GM21825 (cell line): ENCODE data around the gene MAB21L4.

Experiments used
- ATAC-seq: cut with Tn5 transposase; IDR thresholded peaks from one replicate; pipeline ENCODE4 v1.9.1; 2021; ENCODE audit warnings: mild to moderate bottlenecking, moderate library complexity; ENCODE audit not compliant: unreplicated experiment

The MAB21L4 gene

GRCh38 chr2:240913810-240914644, 18.1 kb upstream of the MAB21L4 start:
- ATAC-seq, result no peak

- no peak for ATAC-seq
Measured at GRCh38 chr2:240912878-240913809, 17.2 kb upstream of the MAB21L4 start.

DNA sequence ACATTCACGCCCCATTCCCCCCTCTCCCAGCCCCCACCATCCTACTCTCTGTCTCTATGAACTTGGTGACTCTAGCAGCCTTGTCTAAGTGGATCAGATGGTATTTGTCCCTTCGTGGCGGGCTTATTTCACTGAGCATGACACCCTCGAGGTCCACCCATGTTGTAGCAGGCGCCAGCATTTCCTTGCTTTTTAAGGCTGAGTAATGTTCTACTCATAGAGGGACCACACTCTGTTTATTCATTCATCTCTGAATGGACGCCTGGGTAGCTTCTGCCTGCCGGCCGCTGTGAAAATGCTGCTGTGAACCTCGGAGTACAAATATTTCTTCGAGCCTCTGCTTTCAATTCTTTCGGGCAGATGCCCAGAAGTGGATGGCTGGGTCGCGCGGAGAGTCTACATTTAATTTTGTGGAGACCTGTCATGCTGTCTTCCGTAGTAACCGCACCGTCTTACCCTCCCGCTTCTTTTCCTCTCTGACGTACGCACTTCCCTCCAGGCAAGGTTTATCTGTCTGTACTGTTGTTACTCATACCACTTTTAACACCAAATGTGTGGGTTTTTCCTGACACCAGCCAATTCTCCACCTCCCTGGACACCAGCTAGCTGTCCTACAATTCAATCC, 15.8 kb upstream of the MAB21L4 start:
- no peak for ATAC-seq

- ATAC-seq, result no peak
Measured at GRCh38 chr2:240909216-240909974, 13.4 kb upstream of the MAB21L4 start.

GRCh38 chr2:240906911-240907590, 11.1 kb upstream of the MAB21L4 start:
- no peak for ATAC-seq

- no peak for ATAC-seq
Measured at GRCh38 chr2:240906141-240906910, 10.4 kb upstream of the MAB21L4 start, which contains the start of gene CROCC2. Gene CROCC2 (plus strand): TSS chr2:240906336. CDS start chr2:240906514, 178 bp downstream.

- no peak for ATAC-seq
Measured at GRCh38 chr2:240905176-240905781, 9.3 kb upstream of the MAB21L4 start.

DNA sequence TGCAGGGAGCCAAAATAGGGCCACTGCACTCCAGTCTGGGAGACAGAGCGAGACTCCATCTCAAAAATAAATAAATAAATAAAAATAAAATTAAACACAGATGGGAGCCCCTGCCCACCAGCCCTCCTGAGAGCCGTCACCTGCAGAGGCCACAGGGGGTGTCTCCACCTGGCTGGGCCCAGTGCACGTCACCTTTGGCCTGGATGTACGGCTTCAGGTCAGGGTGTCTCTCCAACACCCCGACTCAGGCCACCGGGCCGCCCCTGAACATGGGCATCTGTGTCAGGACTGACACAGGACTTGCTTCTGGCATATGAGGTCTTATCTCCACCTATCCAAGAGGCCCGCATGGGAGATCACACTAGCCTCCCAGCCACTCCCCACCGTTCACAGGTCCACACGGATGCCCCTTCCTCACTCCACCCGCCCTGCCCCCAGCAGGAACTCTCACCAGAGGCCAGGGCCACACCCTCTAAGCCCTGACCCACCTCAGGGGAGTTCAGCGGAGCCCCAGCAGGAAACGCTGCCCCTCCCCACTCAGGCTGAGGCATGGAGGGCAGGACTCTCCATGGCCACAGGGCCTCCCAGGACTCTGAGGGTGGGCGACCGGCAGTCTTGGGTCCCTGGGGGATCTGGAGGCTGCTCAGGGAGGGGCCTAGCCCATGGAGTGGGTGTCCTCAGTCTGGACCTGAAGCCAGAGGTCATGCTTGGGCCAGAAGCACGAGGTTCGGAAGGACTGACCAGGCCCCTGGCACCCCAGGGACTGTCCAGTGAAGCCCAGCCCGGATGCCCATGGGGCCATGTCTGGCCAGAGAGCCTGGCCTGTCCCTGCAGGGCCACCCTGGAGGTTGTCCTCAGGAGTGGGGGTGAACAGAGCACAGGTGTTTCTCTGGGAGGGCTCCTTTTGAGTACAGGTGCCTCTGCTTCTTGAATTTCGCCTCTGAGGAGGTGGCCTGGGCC, 8.5 kb upstream of the MAB21L4 start:
- ATAC-seq, result no peak

GRCh38 chr2:240903191-240904060, 7.5 kb upstream of the MAB21L4 start:
- no peak for ATAC-seq

DNA sequence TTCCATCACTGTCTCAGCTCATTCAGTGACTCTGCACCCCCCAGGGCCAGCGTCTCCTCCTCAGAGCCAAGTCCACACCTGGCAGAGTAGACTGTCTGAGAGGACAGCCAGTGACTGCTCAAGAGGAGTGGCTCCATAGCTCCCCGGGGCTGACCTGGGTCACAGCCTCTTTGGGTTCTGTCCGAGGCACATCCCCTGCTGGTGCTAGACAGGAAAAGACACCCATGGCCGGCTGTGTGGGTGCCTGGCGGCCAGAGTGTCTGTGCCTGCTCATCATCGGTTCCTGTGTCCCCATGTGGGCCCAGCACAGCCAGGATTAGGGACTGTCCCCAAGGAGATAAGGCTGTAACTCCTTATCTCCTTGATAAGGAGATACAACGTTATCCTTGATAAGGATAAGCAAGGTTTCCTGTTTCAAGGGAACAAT, 6.7 kb upstream of the MAB21L4 start:
- ATAC-seq, result no peak

- no peak for ATAC-seq
Measured at GRCh38 chr2:240901986-240902614, 6.1 kb upstream of the MAB21L4 start.

DNA sequence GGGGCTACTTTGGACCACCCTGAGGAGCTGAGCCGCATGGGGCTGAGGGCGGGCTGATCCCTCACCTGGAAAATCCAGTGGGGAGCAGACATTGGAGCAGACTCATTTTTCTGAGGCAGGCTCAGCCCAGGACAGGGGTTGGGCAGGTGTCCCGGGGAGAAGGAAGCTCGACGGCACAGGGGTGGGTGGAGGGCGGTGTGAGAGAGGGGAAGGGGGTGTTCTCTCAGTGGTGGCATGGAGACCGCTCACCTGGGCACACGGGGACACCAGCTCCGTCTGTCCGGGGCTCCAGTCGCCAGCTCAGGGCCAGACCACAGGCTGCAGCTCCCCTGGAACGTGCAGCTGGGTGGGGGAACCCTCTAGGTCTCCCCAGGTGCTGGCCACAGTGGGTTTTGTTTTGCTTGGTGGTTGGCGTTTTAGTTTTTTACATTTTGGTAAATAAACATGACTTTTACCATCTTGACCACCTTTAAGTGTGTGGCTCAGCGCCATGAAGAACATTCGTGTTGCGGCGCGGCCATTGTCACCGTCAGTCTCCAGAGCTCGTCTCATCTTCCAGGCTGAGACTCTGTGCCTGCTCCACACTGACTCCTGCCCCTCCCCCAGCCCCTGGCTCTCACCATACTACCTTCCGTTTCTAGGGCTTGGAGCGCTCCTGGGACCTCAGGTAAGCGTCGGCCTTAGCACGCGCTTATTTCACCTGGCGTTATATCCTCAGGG, 4.3 kb upstream of the MAB21L4 start:
- ATAC-seq, result no peak

GRCh38 chr2:240899468-240899865, 3.5 kb upstream of the MAB21L4 start:
- no peak for ATAC-seq

- ATAC-seq, result no peak
Measured at GRCh38 chr2:240898731-240899467, 2.9 kb upstream of the MAB21L4 start.
